Activated CD4-positive, alpha-beta memory T cell treated with anti-CD3 and anti-CD28 coated beads for 36 hours (primary cell): ENCODE data around the gene ZNF138. TPM values are rescaled to one million over a fixed set of nuclear protein-coding genes. Genes with fewer than 3 reads are reported as not detected.
"Not testable (repeated sequence)": the region's sequence is repeated elsewhere in the genome, so short reads cannot be mapped to it uniquely, and the experiment has no call there.

Source experiments
- CTCF ChIA-PET: fragments of 350-600 bp; sonication (Branson Sonifier 250); formaldehyde crosslinking; loops from one replicate; lab custom pipeline; 2021; ENCODE audit warnings: antibody characterized with exemption, inconsistent platforms; lab: Charles Lee
- POLR2A ChIA-PET: fragments of 350-600 bp; sonication (Branson Sonifier 250); formaldehyde crosslinking; loops from one replicate; lab custom pipeline; 2021; ENCODE audit warnings: antibody characterized with exemption; lab: Charles Lee
- DNase-seq: peaks from one replicate; pipeline ENCODE4 v3.0.0-alpha.2; 2020
- H3K27ac Mint-ChIP-seq: one replicate; pipeline ENCODE4 v1.8.0; 2021; ENCODE audit warnings: mixed read lengths
- H3K27me3 Mint-ChIP-seq: one replicate; pipeline ENCODE4 v1.8.0; 2021; ENCODE audit warnings: mixed read lengths
- H3K36me3 Mint-ChIP-seq: one replicate; pipeline ENCODE4 v1.8.0; 2021; ENCODE audit warnings: mixed read lengths
- H3K4me1 Mint-ChIP-seq: one replicate; pipeline ENCODE4 v1.8.0; 2021; ENCODE audit warnings: low read depth, mixed read lengths
- H3K4me3 Mint-ChIP-seq: one replicate; pipeline ENCODE4 v1.8.0; 2021; ENCODE audit warnings: mild to moderate bottlenecking, mixed read lengths
- H3K9me3 Mint-ChIP-seq: one replicate; pipeline ENCODE4 v1.8.0; 2021; ENCODE audit warnings: mixed read lengths
- intact Hi-C: fragments of 100-400 bp; cut with micrococcal nuclease; formaldehyde crosslinking; loops from one replicate; pipeline ENCODE4 v1.15.1; 2023
- total RNA-seq, 2 experiments: library from RNA; stranded (reverse); gene quantifications; one replicate each; pipeline ENCODE4 v1.2.3, GENCODE V29; 2021

ZNF138 gene
- total RNA-seq, 2 experiments from 2014 or later: 10.3 to 10.5 TPM

DNA sequence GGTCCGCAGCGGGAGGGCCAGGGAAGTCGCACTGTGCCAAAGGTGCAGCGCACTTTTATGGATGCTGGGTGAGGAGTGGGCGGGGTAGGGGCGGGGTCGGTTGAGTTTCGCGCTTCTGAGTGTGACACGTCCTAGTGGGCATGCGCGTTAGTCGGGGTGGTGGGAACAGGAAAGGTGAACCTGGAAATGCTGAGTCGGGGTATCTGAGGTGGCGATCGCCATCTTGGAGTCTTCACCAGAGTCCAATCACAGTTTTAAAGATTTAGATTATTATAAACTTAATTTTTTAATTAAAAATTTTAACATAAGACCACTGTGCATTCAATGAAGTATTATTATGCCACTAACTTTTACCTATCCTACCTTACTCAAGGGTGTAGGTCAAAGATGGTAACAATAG, 45.7 kb downstream of the ZNF138 start:
- intact Hi-C loops: no loop called here
- peaks cover 47% of the 10 kb centered on the region for H3K9me3 Mint-ChIP-seq
- POLR2A ChIA-PET: no interaction called here
- peaks cover 9% of the 10 kb centered on the region for H3K36me3 Mint-ChIP-seq
- DNase-seq: no peak
- no peak overlapping the region for H3K4me3 Mint-ChIP-seq
- no peak overlapping the region for H3K27ac Mint-ChIP-seq
- no peaks in the 10 kb centered on the region for H3K4me1 Mint-ChIP-seq
- CTCF ChIA-PET: no interaction called here
- H3K27me3 Mint-ChIP-seq: no peaks in the 10 kb centered on the region

DNA sequence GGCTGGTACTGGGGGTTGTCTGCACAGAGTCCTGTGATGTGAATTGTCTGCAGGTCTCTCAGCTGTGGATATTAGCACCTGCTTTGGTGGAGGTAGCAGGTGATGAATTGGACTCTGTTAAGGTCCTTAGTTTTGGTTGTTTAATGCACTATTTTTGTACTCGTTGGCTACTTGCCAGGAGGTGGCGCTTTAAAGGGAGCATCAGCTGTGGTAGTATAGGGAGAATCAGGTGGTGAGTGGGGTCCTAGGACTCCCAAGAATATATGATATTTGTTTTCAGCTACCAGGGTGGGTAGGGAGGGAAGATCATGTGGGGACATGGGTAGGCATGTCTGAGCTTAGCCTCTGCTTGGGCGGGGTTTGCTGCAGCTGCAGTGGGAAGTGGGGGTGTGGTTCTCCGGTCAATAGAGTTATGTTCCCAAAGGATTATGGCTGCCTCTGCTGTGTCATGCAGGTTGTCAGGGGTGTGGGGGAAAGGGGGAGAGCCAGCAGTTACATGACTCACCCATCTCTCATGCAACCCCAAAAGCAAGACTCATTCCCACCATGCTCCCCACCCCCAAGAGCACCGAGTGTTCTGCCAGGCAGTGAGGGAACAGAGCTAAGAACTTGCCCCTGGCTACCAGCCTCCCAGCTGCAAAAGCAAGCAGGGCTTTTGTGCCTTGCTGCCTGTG, 55.2 kb downstream of the ZNF138 start:
- H3K4me1 Mint-ChIP-seq: no peaks in the 10 kb centered on the region
- H3K9me3 Mint-ChIP-seq: peaks cover 13% of the 10 kb centered on the region
- no peak overlapping the region for H3K4me3 Mint-ChIP-seq
- H3K27ac Mint-ChIP-seq: no peak overlapping the region
- no peaks in the 10 kb centered on the region for H3K36me3 Mint-ChIP-seq
- DNase-seq: no peak
- POLR2A ChIA-PET: no interaction called here
- intact Hi-C loops: no loop called here
- H3K27me3 Mint-ChIP-seq: peaks cover 2% of the 10 kb centered on the region
- CTCF ChIA-PET: no interaction called here

DNA sequence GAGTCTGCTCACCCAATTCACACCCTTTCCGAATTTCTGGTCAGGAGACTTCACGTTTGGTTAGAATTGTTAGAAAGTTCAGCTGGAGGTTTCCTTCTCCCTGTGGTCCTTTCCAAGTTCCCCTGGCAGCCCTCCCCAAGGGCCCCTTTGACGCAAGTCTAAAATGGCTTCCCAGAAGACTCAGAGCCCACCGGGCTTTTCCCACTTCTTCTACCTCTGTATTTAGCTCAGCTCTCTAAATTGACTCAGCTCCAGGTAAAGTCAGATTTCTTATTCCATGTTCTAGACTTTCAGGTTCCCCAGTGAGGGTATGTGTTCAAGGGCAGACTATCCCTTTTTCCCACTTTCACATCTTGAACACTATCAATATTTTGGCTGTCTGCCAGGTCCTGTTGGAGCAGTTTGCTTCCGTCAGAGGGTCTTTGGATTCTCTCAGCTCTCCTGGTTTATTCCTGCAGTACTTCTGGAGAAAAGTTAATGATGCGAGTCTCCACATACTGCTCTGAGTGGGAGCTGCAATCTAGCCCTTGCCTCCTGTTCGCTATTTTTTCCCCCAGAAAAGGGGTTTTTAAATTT, 55.8 kb downstream of the ZNF138 start:
- CTCF ChIA-PET: no interaction called here
- H3K27ac Mint-ChIP-seq: no peak overlapping the region
- no peak for DNase-seq
- no peaks in the 10 kb centered on the region for H3K4me1 Mint-ChIP-seq
- no peak overlapping the region for H3K4me3 Mint-ChIP-seq
- peaks cover 2% of the 10 kb centered on the region for H3K27me3 Mint-ChIP-seq
- intact Hi-C loops: no loop called here
- H3K9me3 Mint-ChIP-seq: peaks cover 10% of the 10 kb centered on the region
- no peaks in the 10 kb centered on the region for H3K36me3 Mint-ChIP-seq
- POLR2A ChIA-PET: no interaction called here

DNA sequence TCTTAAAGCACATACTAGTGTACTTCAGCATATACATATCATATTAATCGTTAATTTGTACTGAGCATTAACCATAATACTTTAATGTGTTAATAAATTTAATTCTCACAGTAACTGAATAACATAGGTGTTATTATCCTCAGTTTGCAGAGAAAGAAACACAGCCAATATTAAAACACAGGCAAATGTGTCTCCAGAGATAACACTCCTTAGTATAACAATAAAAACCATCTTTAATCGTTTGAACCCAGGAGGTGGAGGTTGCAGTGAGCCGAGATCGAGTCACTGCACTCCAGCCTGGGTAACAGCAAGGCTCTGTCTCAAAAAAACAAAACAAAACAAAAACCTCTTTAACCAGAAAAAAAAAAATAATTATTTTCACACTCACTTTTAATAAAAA, 59.5 kb downstream of the ZNF138 start:
- ChIA-PET POLR2A (no interaction called here), CTCF (no interaction called here)
- no peaks in the 10 kb centered on the region for H3K4me1 Mint-ChIP-seq
- intact Hi-C loops: no loop called here
- no peak overlapping the region for H3K4me3 Mint-ChIP-seq
- H3K36me3 Mint-ChIP-seq: no peaks in the 10 kb centered on the region
- H3K27ac Mint-ChIP-seq: no peak overlapping the region
- no peak for DNase-seq
- H3K9me3 Mint-ChIP-seq: no peaks in the 10 kb centered on the region
- H3K27me3 Mint-ChIP-seq: peaks cover 2% of the 10 kb centered on the region

DNA sequence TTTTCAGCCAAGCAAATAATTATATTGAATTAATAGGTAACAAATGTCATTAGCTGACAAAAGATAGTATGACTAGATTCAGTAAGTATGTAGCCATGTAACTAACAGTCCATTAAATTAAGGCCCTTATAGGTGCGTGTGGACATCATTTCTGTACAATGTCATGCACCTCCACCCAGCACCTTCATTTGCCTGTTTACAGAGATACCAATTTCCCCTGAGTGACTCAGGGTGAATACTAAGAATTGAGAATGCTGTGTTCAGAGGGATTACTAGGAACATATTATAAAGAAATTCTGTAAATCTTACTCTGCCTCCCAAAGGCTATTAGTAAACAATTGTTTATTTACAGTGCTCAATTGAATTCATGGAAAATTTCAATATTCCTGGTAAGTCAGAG, 60.7 kb downstream of the ZNF138 start:
- no peak for DNase-seq
- Mint-ChIP-seq H3K36me3 (no peaks in the 10 kb centered on the region), H3K9me3 (no peaks in the 10 kb centered on the region), H3K27me3 (no peaks in the 10 kb centered on the region), H3K4me1 (no peaks in the 10 kb centered on the region), H3K4me3 (no peak overlapping the region), H3K27ac (no peak overlapping the region)
- intact Hi-C loops: no loop called here
- ChIA-PET POLR2A (no interaction called here), CTCF (no interaction called here)

DNA sequence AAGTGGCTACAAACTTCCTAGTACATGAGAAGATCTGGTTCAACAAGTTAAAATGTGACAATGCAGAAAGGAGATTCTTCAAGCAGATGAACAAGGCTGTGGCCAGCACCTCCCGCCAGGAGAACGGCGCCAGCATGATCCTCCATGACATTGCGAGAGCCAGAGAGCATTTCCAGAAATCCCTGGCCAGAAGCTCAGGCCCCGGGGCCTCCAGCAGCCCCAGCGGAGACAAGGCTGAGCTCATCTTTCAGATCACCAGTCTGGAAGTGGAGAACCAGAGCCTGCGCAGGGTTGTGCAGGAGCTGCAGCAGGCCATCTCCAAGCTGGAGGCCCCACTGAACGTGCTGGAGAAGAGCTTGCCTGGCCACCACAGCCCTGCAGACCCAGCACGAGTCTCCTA, 68.8 kb downstream of the ZNF138 start:
- CTCF ChIA-PET: no interaction called here

GRCh38 chr7:64863530-64863929, 69.3 kb downstream of the ZNF138 start:
- intact Hi-C loops, H3K36me3 Mint-ChIP-seq, H3K27ac Mint-ChIP-seq, H3K4me1 Mint-ChIP-seq, H3K9me3 Mint-ChIP-seq, DNase-seq, H3K4me3 Mint-ChIP-seq, H3K27me3 Mint-ChIP-seq, CTCF ChIA-PET, POLR2A ChIA-PET: not testable (repeated sequence)

More for the DNA sequence above, 68.8 kb downstream of the ZNF138 start:
- intact Hi-C loops: no loop called here
- DNase-seq: no peak
- Mint-ChIP-seq H3K36me3 (no peaks in the 10 kb centered on the region), H3K27me3 (no peaks in the 10 kb centered on the region), H3K9me3 (peaks cover 5% of the 10 kb centered on the region), H3K4me3 (no peak overlapping the region), H3K27ac (no peak overlapping the region), H3K4me1 (no peaks in the 10 kb centered on the region)
- POLR2A ChIA-PET: no interaction called here

DNA sequence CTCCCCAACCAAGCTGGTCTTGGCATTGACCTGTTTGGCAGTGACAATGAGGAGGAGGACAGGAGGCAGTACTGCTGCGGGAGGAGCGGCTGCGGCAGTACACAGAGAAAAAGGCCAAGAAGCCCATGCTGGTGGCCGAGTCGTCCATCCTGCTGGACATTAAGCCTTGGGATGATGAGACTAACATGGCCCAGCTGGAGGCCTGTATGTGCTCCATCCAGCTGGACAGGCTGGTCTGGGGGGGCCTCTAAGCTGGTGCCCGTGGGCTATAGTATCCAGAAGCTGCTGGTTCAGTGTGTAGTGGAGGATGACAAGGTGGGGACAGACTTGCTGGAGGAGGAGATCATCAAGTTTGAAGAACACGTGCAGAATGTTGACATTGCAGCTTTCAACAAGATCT, 69.7 kb downstream of the ZNF138 start:
- ChIA-PET POLR2A (no interaction called here), CTCF (no interaction called here)
- DNase-seq: no peak
- no peaks in the 10 kb centered on the region for H3K27me3 Mint-ChIP-seq
- H3K36me3 Mint-ChIP-seq: no peaks in the 10 kb centered on the region
- no peak overlapping the region for H3K27ac Mint-ChIP-seq
- H3K9me3 Mint-ChIP-seq: peaks cover 5% of the 10 kb centered on the region
- H3K4me1 Mint-ChIP-seq: no peaks in the 10 kb centered on the region
- no peak overlapping the region for H3K4me3 Mint-ChIP-seq
- intact Hi-C loops: no loop called here

- no peak overlapping the region for H3K27ac Mint-ChIP-seq
- no peak overlapping the region for H3K4me3 Mint-ChIP-seq
- no peaks in the 10 kb centered on the region for H3K36me3 Mint-ChIP-seq
- ChIA-PET CTCF (no interaction called here), POLR2A (no interaction called here)
- intact Hi-C loops: no loop called here
- H3K9me3 Mint-ChIP-seq: peaks cover 3% of the 10 kb centered on the region
- H3K4me1 Mint-ChIP-seq: no peaks in the 10 kb centered on the region
- H3K27me3 Mint-ChIP-seq: no peaks in the 10 kb centered on the region
- DNase-seq: no peak
Observed at GRCh38 chr7:64867863-64868440, 73.7 kb downstream of the ZNF138 start.

DNA sequence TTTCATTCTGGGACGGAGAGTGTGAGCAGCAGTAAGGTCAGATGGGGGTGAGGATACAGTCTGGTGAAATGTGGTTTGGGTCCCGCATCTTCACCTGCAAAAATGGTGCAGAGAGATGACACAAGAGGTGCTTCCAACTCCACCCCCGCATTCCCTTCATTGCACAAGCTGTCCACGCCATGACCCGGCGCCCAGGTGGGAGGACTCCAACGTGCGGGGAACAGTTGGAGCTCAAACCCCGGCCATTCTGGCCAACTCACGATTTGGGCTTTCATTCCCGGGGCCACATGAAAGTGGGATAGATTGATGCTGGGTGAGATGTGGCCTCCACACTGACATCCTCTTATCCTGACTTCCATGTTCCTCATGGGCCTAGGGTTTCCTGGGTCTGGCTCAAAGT, 74.3 kb downstream of the ZNF138 start:
- intact Hi-C loops: no loop called here
- H3K36me3 Mint-ChIP-seq: no peaks in the 10 kb centered on the region
- ChIA-PET CTCF (no interaction called here), POLR2A (no interaction called here)
- H3K4me1 Mint-ChIP-seq: no peaks in the 10 kb centered on the region
- DNase-seq: no peak
- H3K27me3 Mint-ChIP-seq: no peaks in the 10 kb centered on the region
- H3K27ac Mint-ChIP-seq: no peak overlapping the region
- H3K9me3 Mint-ChIP-seq: peaks cover under 1% of the 10 kb centered on the region
- H3K4me3 Mint-ChIP-seq: no peak overlapping the region

DNA sequence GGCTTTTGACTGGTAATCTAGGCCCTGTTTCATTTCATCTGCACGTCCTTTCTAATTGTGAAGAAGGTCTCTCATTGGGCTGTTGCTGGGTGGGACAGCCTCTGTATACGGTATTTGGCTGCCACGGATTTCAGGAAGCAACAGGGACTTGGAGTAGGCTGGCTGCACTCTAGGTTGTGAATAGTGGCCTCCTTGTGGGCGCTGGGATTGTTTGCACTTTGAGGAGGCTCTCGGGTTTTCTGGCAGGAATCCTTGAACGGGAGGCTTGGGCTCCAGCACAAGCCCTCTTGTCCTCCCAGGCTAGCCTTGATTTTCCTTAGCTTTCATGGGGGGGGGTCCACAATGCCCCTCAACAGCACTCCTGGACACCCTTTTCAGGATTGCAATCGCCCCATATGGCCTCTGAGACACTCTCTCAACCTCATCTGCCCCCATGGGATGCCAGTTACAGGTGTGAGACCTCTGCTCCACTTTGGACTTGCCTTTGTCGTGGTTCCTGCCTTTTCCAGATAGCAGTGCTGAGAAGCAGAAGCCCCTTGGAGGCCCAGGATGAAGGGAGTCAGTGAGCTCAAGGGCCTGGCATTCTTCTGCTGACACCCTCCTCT, 75.0 kb downstream of the ZNF138 start:
- ChIA-PET CTCF (no interaction called here), POLR2A (no interaction called here)
- H3K27me3 Mint-ChIP-seq: peaks cover 1% of the 10 kb centered on the region
- no peak for DNase-seq
- H3K27ac Mint-ChIP-seq: no peak overlapping the region
- no peaks in the 10 kb centered on the region for H3K4me1 Mint-ChIP-seq
- no peaks in the 10 kb centered on the region for H3K9me3 Mint-ChIP-seq
- intact Hi-C loops: no loop called here
- H3K4me3 Mint-ChIP-seq: no peak overlapping the region
- no peaks in the 10 kb centered on the region for H3K36me3 Mint-ChIP-seq

- Mint-ChIP-seq H3K36me3 (no peaks in the 10 kb centered on the region), H3K9me3 (no peaks in the 10 kb centered on the region), H3K27me3 (peaks cover 1% of the 10 kb centered on the region), H3K27ac (no peak overlapping the region), H3K4me1 (no peaks in the 10 kb centered on the region), H3K4me3 (no peak overlapping the region)
- ChIA-PET POLR2A (no interaction called here), CTCF (no interaction called here)
- no peak for DNase-seq
- intact Hi-C loops: no loop called here
Observed at GRCh38 chr7:64869912-64870562, 75.8 kb downstream of the ZNF138 start.
